GM18867 (cell line): ENCODE results near the gene C4orf51.
"Not testable (repeated sequence)": the region's sequence is repeated elsewhere in the genome, so short reads cannot be mapped to it uniquely, and the experiment has no call there.

Experiments
- ATAC-seq: cut with Tn5 transposase; IDR thresholded peaks from one replicate; pipeline ENCODE4 v1.9.1; 2021; ENCODE audit warnings: mild to moderate bottlenecking, moderate library complexity; ENCODE audit not compliant: unreplicated experiment

C4orf51 gene

DNA sequence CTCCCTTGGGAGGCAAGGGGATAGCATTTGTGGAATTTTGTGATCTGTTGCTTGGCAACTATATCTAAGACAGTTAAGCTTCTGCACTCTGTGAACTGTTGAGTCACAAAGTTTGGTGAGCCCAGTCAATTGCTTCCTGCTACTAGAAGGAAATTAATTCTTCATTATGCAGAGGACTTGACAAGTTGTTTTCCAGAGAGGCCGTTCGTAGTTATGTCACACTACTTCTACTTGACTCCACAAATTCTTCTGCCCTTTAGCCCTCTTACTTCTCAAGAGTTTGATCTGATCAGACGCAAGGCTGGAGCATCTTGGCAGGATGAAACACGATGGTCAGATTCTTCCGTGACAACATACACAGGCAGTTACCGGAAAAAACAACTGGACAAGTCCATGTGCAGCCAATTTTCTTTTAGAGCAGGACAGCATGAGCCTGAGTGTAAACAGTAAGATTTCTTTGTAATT lies at the start of gene C4orf51:
Gene C4orf51 (plus strand): TSS at position 156 of the 465 bp plus-strand sequence. CDS start 58 bp downstream, at position 214.
- ATAC-seq: no peak

DNA sequence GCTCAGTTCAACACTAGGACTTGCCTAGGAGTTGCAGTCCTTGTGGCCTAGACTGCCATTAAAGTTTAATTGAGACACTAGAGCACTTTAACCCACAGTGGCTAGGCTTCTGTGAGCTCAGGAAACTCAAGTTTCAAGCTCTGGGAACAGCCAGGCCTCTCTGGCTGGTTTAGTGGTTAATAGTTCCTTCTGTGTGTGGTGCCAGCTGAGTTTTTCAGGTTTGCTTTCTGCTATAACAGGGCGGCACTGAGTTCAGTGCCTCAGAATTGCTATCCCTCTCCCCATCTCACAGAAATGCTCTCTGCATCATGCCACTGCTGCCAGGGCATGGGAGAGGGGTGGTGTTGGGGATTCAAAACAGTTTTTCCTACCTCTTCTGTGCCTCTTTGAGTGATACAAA lies 44.8 kb upstream of the C4orf51 start:
- ATAC-seq: no peak

DNA sequence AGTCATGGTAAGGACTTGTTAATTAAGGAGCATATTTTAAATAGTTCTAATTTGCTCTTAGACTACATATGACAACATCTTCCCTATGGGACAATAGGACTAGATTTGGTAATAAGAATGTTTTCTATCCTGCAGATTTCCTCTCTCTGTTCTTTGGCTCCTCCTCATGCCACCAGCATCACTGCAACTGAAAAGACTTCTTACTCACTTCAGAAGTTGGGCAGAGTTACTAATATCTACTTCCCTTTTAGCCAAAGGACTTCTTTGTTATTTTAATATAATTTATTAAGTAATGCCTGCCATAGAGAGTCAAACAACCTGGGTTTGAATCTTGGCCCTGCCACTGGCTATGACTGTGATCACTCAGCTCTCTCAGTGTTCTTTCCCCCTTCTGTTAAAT lies 44.3 kb upstream of the C4orf51 start:
- no peak for ATAC-seq

DNA sequence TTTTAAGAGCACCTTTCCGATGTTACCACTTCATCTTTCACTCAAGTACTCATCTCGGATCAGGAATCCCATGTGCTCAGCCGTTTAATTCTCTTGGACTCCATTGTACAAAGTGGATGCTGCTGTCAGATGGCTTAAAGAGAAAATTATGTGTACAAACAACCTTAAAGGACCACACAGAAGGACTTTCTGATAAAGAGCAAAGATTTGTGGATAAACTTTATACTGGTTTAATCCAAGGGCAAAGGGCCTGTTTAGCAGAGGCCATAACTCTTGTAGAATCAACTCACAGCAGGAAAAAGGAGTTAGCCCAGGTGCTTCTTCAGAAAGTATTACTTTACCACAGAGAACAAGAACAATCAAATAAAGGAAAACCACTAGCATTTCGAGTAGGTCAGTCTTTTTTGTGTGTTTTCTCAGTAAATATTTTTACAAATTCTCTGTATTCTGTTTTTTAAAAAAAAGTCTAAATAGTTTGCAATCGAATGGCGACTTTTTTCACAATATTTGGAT lies 40.7 kb upstream of the C4orf51 start:
- ATAC-seq: no peak

DNA sequence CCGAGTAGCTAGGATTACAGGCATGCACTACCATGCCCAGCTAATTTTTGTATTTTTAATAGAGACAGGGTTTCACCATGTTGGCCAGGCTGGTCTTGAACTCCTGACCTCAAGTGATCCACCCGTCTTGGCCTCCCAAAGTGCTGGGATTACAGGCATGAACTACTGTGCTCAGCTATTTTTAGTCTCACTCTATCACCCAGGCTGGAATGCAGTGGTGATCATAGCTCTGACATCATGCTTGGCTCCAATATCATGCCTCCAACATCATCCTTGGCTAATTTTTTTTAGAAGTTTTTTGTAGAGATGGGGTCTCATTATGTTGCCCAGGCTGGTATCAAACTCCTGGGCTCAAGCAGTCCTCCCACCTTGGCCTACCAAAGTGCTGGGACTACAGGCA lies 39.7 kb upstream of the C4orf51 start:
- ATAC-seq: not testable (repeated sequence)

DNA sequence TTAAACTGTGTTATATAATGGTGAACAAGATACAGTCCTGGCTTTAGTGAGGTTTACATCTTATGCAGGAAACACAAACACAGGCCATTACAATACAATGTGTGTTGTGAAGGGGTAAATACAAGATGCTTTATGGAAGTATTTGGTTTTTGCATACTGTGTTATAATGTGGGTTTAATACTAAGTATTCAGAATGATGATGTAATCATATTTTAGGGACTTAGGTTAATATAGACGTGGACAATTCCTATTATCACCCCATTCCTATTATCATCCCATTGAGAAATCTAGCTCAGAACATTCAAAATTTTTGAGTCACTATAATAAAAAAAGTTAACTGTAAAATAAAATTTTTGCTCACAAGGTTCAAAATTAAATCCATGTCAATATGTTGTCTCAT lies 36.7 kb upstream of the C4orf51 start:
- no peak for ATAC-seq

DNA sequence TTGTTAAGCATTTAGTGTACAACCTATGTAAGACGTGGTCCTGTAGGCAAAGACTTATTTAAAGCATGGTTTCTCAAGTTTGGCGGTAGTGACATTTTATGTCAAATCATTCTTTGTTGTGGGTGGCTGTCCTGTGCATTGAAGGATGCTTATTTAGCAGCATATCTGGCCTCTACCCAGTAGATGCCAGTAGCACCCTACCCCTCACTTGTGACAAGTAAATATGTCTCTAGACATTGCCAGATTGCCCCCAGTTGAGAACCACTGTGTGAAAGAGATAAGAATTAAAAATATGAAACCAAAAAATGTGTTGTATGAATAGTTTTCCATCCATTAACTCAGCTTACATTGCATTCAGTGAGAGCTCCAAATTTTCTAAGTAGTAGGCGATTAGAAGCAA lies 35.2 kb upstream of the C4orf51 start:
- ATAC-seq: no peak

DNA sequence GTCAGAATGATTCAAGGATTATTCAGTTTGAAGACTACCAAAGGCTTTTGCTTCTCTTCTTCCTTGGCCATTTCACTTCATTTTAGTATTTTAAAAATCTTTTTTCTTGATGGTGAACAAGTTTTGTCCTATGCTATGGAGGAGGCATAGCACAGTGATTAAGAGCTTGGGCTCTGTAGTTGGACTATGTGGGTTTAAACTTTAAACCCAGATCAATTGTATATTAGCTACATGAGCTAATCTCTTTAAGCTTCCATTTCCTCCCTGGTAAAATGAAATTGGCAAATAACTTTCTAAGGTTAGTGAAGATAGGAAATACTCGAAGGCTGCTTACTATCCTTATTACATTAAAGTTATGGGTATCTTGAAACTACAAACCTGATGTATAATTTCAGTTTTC lies 23.8 kb upstream of the C4orf51 start:
- no peak for ATAC-seq

DNA sequence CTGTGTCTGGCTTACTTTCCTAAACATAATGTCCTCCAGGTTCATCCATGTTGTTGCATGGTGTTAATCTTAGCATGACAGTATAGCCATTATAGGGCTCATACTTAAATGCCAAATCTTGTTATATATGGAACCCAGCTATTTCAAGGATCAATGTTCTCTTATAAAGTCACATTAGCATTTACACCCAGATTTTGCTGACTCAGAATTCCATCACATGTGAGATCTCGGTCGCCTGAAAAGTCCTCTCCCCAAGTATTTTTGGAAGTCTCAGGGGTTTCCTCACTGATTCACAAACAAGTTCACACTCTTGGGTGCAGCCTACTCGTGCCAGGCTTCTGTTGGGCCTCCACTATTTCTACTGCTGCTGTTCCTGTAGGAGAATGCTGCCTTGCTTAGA lies 19.9 kb upstream of the C4orf51 start:
- ATAC-seq: no peak

DNA sequence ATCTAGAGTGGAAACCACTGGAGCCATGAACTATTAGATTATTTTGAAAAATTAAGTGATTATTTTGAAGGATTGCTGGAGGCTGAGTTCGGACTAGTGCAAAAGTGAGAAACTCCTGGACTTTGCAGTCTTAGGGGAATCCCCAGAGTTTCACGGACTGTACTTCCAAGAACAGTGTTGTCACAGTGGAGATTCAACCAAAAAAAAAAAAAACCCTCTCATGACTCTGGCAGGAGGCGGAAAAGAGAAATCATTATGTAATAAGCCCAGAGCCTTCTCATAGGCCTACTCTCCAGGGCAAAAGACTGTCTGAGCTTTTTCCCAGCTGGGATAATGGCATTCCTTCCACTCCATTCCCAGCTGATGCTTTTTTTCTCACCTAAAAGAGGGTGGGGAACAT lies 16.8 kb upstream of the C4orf51 start:
- no peak for ATAC-seq

DNA sequence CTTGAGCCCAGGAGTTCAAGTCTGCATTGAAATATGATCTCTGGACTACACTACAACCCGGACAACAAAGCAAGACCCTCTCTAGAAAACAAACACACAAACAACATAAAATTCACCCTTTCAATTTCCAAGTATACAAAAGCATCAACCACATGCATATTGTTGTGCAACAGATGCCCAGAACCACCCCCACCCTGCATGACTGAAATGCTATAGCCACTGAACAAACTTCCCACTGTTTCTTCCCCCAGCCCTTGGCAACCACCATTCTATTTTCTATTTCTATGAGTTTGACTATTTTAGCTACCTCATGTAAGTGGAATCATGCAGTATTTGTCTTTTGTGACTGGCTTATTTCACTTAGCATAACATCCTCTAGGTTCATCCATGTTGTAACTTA lies 14.2 kb upstream of the C4orf51 start:
- ATAC-seq: no peak

DNA sequence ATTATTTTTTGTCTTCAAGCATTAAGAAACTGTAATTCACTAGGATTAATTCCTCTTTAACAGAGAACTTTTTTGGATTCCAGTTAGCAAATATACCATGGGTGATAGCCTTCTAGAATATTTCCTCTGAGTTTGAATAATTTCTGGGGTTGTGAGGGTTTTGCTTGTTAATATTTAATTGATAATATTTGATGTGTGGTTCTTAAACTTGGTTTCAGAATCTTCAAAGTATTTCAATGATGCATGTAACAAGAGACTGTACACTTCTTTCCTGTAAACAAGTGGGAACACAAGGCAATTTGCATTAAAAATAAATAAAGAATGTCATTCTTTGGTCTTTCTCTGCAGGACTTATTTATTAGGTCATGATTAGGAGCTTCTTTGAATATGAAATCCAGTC lies 9.5 kb upstream of the C4orf51 start:
- no peak for ATAC-seq

DNA sequence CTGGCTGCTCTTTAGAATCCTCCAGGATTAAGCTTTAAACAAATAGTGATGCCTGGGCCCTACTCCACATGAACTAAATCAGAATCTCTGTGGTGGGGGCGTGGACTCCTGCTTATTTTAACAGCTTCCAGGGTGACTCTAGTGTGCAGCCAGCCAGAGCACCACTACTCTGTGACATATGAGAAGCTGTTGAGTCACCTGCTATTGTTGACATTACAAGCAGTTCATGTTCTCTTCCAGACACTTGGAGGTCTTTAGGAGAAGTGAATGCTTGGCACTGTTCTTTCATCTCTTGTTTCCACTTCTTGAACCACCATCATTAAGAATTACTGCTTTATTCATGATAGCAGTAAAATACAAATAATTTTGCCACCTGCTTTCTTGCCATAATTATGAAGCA lies 426 bp upstream of the C4orf51 start:
- ATAC-seq: no peak

DNA sequence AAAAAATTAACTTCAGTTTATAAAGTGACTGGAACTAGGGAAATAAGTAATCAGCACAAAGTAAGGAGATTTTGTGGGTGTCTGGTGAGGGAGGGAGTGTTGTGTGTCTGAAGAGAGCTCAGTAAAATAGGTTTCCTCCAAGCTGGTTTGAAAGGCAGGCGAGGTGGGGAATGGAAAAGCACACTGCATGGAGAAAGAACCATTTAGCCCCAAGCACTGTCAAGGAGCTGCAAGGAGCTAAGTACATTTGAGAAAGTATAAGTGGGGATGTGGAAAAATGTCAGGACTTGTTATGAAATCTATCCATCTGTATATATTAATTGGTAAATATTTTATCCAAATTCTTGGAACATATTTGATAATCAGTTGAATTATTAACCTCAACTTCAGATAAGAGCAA lies 956 bp downstream of the C4orf51 start:
- ATAC-seq: no peak

DNA sequence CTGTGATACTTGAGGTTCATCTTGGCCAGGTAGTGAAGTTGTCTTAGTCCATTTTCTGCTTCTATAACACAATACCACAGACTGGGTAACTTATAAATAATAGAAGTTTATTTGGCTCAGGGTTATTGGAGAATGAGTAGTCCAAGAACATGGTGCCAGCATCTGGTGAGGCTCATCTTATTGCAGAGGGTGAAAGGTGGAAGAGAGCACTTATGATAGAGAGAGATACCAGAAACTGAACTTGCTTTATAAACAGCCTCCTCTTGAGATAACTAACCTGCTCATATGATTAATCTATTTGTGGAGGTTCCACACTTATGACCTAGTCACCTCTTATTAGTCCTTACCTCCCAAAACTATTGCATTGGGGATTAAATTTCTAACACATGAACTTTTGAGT lies 1.6 kb downstream of the C4orf51 start:
- no peak for ATAC-seq

DNA sequence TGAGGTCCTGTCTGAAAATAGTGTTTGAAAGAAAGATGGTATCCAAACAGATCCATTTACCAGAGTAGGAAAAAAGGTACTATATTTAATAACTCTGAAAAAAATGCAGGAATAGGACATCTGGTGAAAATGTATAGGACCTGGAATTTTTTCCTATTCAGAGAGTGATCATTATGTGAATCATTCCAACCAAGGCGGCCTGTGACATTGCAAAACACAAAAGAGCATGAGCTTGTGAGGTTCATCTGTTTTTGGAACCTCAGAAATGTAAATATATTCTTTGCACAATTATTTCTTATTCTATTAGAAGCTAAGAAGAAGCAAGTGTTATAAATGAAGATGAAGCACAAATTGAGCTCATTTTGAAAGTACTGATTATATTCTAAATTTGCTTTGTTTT lies 2.0 kb downstream of the C4orf51 start:
- ATAC-seq: no peak

DNA sequence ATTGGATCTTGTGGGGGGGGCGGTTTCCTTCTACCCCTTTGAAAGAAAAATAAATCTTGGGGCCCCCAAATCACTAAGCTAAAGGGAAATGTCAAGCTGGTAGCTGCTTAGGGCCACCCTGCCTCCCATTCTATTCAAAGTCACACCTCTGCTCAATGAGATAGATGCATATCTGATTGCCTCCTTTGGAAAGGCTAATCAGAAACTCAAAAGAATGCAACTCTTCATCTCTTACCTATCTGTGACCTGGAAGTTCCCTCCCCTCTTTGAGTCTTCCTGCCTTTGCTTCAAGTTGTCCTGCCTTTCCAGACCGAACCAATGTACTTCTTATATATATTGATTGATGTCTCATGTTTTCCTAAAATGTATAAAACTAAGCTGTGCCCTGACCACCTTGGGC lies 7.0 kb downstream of the C4orf51 start:
- ATAC-seq: no peak

DNA sequence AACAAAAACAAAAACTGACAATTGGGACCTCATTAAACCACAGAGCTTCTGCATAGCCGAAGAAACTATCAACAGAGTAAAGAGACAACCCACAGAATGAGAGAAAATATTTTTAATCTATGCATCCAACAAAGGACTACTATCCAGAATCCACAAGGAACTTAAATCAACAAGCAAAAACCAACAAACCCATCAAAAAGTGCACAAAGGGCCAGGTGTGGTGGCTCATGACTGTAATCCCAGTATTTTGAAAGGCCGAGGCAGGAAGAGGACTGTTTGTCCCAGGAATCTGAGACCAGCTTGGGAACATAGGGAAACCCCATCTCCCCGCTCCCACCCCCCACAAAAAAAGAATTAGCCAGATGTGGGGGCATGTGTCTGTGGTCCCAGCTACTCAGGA lies 10.7 kb downstream of the C4orf51 start:
- no peak for ATAC-seq

DNA sequence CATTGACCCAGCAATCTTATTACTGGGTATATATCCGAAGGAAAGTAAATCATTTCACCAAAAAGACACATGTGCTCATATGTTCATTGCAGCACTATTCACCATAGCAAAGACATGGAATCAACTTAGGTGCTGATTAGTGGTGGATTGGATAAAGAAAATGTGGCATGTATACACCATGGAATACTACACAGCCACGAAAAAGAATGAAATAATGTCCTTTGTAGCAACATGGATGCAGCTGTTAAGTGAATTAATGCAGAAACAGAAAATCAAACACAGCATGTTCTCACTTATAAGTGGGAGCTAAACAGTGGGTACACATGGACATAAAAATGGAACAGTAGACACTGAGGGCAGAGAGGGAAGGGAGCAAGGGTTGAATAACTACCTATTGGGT lies 11.5 kb downstream of the C4orf51 start:
- ATAC-seq: not testable (repeated sequence)

DNA sequence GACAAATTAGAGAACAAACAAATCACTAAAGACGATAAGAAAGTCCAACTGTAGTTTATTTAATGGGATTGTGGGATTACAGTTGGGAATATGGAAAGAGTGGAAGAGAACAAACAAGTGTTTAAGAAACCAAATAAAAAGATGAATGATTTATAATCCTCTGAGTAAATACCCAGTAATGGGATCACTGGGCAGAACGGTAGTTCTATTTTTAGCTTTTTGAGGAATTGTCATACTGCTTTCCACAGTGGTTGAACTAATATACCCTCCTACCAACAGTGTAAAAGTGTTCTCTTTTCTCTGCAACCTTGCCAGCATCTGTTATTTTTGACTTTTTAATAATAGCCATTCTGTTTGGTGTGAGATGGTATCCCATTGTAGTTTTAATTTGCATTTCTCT lies 15.0 kb downstream of the C4orf51 start:
- no peak for ATAC-seq

DNA sequence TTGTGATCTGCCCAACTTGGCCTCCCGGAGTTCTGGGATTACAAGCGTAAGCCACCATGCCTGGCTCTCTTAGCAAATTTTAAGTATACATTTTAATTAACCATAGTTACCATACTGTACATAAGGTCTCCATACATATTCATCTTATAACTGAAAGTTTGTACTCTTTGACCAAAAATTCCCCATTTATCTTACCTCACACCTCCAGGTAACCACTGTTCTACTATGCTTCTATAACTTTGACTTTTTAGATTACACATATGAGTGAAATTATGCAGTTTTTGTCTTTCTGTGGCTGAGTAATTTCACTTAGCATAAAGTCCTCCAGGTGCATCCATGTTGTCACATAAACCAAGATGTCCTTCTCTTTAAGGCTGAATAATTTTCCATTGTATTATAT lies 17.4 kb downstream of the C4orf51 start:
- no peak for ATAC-seq

DNA sequence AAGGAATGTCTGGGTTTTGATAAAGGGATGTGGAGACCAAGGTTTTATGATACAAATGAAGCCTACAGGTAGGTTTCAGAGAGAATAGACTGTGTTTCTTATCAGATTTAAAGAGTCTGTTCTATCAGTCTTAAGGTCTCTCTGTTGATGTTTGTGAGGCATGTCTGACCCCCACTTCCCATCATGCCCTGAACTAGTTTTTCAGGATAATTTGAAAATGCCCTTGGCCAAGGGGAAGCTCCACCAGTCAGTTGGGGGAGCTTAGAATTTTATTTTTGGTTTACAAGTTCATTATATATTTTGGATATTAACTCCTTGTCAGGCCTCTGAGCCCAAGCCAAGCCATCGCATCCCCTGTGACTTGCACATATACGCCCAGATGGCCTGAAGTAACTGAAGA lies 18.6 kb downstream of the C4orf51 start:
- no peak for ATAC-seq

DNA sequence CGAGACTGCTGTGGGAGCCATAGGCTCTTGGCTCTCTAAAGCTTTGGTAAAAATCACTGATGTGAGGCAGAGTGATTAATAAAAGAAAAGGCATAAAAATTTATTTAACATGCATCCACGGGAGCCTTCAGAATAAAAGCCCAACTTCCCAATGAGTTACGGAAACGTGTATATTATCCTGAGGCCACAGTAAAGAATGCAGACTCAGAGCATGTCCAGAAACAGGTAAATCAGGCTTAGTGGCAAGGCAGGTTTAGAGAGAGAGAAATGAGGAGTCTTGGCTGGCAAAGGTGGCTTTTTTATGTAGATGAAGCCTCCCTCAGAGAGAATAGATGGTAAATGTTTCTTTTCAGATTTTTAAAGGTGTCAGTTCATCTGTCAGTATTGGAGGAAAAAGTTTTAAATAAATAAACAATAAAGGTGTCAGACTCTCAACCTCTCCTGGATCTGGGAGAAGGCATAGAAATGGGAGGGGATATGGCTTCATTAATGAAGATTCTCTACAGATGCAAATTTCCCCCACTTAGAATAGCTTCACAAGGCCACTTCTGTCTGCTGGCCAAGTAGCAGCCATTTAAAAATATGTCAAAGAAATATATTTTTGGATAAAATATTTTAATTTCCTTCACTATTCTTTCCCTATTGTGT lies 24.0 kb downstream of the C4orf51 start:
- ATAC-seq: no peak
